Karpas-422 (cell line): Measurements from ENCODE around the gene C1GALT1. TPM values are rescaled to one million over a fixed set of nuclear protein-coding genes. Genes with fewer than 3 reads are reported as not detected.

Experiments
- DNase-seq: peaks from one replicate; pipeline ENCODE4 v3.0.0-alpha.2; 2015
- H2AFZ ChIP-seq: fragments of 200-600 bp; sonication (generic); 2 replicates; pipeline ENCODE4 v1.6.1; 2014; ENCODE audit warnings: antibody characterized with exemption, low read length, mixed read lengths
- H3K27ac ChIP-seq: fragments of 200-600 bp; sonication (generic); 2 replicates; pipeline ENCODE4 v1.5.1; 2014; ENCODE audit warnings: mild to moderate bottlenecking, low read length, moderate library complexity
- H3K27me3 ChIP-seq: fragments of 200-600 bp; sonication (generic); 2 replicates; pipeline ENCODE4 v1.6.1; 2014; ENCODE audit warnings: low read length, mixed read lengths
- H3K36me3 ChIP-seq: fragments of 200-600 bp; sonication (generic); 2 replicates; pipeline ENCODE4 v1.6.1; 2014; ENCODE audit warnings: low read length, mixed read lengths; ENCODE audit not compliant: insufficient read depth
- H3K4me1 ChIP-seq: fragments of 200-600 bp; sonication (generic); 2 replicates; pipeline ENCODE4 v1.6.1; 2014; ENCODE audit warnings: mild to moderate bottlenecking, low read length, mixed read lengths
- H3K4me2 ChIP-seq: fragments of 200-600 bp; sonication (generic); 2 replicates; pipeline ENCODE4 v1.6.1; 2014; ENCODE audit warnings: low read length, low read depth, mild to moderate bottlenecking; ENCODE audit not compliant: poor library complexity, severe bottlenecking
- H3K4me3 ChIP-seq: fragments of 200-600 bp; sonication (generic); 2 replicates; pipeline ENCODE4 v1.5.1; 2014; ENCODE audit warnings: mild to moderate bottlenecking, antibody characterized with exemption, low read length, mixed read lengths
- H3K79me2 ChIP-seq: fragments of 200-600 bp; sonication (generic); 2 replicates; pipeline ENCODE4 v1.6.1; 2014; ENCODE audit warnings: mild to moderate bottlenecking, low read length, mixed read lengths
- H3K9ac ChIP-seq: fragments of 200-600 bp; sonication (generic); 2 replicates; pipeline ENCODE4 v1.6.0; 2014; ENCODE audit warnings: low read length
- H3K9me2 ChIP-seq: fragments of 200-600 bp; sonication (generic), shearing (Covaris generic); replicated peaks from 2 replicates; pipeline ENCODE4 v1.6.0; 2014; ENCODE audit warnings: mild to moderate bottlenecking, low read length, moderate library complexity; ENCODE audit not compliant: insufficient read depth
- H3K9me3 ChIP-seq: fragments of 300-700, 200-600 bp; sonication (generic); 2 replicates; pipeline ENCODE4 v1.6.1; 2014; ENCODE audit warnings: low read length, mixed read lengths
- H4K20me1 ChIP-seq: fragments of 200-600 bp; sonication (generic); 2 replicates; pipeline ENCODE4 v1.6.1; 2014; ENCODE audit warnings: mild to moderate bottlenecking, antibody characterized with exemption, low read length, low read depth; ENCODE audit not compliant: insufficient read depth
- total RNA-seq: library from RNA; depleted of rRNA; stranded (reverse); fragments of >200 nt; shearing (Covaris generic); gene quantifications from 2 replicates; pipeline ENCODE4 v1.2.3, GENCODE V29; 2014; ENCODE audit warnings: low replicate concordance

C1GALT1 gene
- total RNA-seq, 1 experiment from 2014 or later = 36.7 TPM

DNA sequence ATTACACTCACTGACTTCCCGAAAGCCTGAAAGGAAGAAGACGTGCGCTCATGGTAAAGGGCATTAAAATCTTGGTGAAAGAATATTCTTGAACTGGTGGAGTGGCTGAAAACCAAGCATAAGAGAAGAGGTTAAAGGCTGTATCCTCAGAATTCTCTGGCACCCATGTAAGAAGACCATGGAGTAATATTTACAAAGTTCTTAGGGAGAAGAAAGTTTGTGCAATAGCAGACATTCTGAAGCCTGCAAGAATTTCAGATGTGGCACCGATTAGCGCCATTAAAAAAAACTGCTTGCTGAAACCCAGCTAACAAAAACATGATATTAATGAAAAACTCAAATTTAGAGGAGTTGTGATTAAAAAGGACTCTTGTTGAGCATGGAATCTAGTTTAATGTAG is 44.1 kb downstream of the C1GALT1 start:
- no peak for DNase-seq
- no peaks in the 10 kb centered on the region for H3K9me2 ChIP-seq
- H3K9me3 ChIP-seq = no peaks in the 10 kb centered on the region
- no peak overlapping the region for H3K27ac ChIP-seq
- H2AFZ ChIP-seq = no peak overlapping the region
- H3K79me2 ChIP-seq = peaks cover 97% of the 10 kb centered on the region
- H3K4me3 ChIP-seq = no peak overlapping the region
- no peak overlapping the region for H3K9ac ChIP-seq
- no peaks in the 10 kb centered on the region for H3K27me3 ChIP-seq
- H3K36me3 ChIP-seq = peaks cover 30% of the 10 kb centered on the region; the same call in 1 of the 2 replicates
- H3K4me2 ChIP-seq = no peak overlapping the region
- no peaks in the 10 kb centered on the region for H4K20me1 ChIP-seq
- no peaks in the 10 kb centered on the region for H3K4me1 ChIP-seq

DNA sequence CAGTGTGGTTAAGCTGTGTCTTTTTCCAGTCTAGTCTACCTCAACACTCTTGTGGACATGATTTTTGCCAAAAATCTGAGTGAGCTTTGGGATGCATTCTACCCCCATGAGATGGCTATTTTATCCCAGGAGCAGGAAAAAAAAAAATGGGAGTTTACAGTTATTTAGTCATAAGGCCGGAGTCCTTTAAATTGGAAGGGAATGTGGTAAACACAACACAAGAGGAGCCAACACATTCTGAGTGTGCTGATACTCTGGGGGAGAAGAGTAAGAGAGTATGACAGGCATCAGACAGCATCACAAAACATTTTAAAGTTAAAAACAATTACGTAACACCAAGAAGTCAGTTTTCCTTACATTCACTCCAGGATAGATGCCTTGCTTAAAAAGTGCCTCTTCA is 46.1 kb downstream of the C1GALT1 start:
- H3K79me2 ChIP-seq = peaks cover 97% of the 10 kb centered on the region
- H3K4me2 ChIP-seq = no peak overlapping the region
- DNase-seq = no peak

DNA sequence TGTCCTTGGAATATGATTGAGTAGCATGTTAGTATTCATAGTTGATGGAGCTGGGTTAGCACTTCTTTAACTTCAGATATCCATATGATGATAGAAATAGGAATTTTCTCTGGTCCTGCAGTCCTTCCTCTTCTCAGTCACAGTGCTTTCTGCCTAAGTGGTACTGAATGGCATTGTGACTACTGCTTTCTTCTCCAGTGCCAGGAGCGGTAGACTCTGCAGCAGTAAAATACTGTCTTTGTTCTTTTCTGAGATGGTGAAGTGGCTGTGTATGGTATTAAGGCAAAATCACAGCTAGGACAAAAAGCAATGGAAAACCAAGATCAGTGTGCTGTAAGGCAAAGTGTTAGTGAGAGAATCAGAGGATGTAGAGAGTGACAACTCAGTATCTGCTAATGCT is 46.6 kb downstream of the C1GALT1 start:
- Histone ChIP-seq H3K36me3 (peaks cover 22% of the 10 kb centered on the region; the same call in 1 of the 2 replicates), H3K27me3 (no peaks in the 10 kb centered on the region), H3K27ac (no peak overlapping the region), H3K4me1 (no peaks in the 10 kb centered on the region), H3K4me3 (no peak overlapping the region), H3K79me2 (peaks cover 97% of the 10 kb centered on the region), H3K9me3 (no peaks in the 10 kb centered on the region), H3K9me2 (no peaks in the 10 kb centered on the region), H3K9ac (no peak overlapping the region), H4K20me1 (no peaks in the 10 kb centered on the region), H2AFZ (no peak overlapping the region), H3K4me2 (no peak overlapping the region)
- DNase-seq = no peak

More for the DNA sequence above, 46.1 kb downstream of the C1GALT1 start:
- H4K20me1 ChIP-seq = no peaks in the 10 kb centered on the region
- peaks cover 26% of the 10 kb centered on the region; the same call in 1 of the 2 replicates for H3K36me3 ChIP-seq
- no peaks in the 10 kb centered on the region for H3K9me3 ChIP-seq
- no peaks in the 10 kb centered on the region for H3K4me1 ChIP-seq
- no peaks in the 10 kb centered on the region for H3K9me2 ChIP-seq
- H3K27me3 ChIP-seq = no peaks in the 10 kb centered on the region
- no peak overlapping the region for H3K4me3 ChIP-seq
- no peak overlapping the region for H3K9ac ChIP-seq
- no peak overlapping the region for H3K27ac ChIP-seq
- no peak overlapping the region for H2AFZ ChIP-seq

DNA sequence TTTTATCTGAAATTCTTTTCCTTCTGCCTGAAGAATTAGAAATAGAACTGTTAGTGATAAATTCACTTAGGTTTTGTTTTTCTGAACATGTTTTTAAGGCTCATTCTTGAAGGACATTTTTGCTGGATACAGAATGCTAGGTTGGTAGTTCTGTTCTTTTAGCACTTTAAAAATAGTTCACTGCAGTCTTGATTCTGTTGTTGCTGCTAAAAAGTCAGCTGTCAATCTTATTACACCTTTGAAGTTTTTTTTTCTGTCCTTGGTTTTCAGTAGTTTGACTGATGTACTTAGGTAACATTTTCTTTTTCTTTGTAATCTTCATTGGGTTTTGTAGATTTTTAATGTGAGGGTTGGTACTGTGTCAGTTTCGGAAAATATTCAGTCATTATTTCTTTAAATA is 48.7 kb downstream of the C1GALT1 start:
- Histone ChIP-seq H2AFZ (no peak overlapping the region), H3K79me2 (peaks cover 97% of the 10 kb centered on the region), H3K9me3 (no peaks in the 10 kb centered on the region), H3K27ac (no peak overlapping the region), H3K4me1 (no peaks in the 10 kb centered on the region), H3K4me3 (no peak overlapping the region), H3K4me2 (no peak overlapping the region), H3K9me2 (no peaks in the 10 kb centered on the region), H3K9ac (no peak overlapping the region), H3K36me3 (peaks cover 20% of the 10 kb centered on the region; the same call in 1 of the 2 replicates), H4K20me1 (no peaks in the 10 kb centered on the region), H3K27me3 (no peaks in the 10 kb centered on the region)
- no peak for DNase-seq

DNA sequence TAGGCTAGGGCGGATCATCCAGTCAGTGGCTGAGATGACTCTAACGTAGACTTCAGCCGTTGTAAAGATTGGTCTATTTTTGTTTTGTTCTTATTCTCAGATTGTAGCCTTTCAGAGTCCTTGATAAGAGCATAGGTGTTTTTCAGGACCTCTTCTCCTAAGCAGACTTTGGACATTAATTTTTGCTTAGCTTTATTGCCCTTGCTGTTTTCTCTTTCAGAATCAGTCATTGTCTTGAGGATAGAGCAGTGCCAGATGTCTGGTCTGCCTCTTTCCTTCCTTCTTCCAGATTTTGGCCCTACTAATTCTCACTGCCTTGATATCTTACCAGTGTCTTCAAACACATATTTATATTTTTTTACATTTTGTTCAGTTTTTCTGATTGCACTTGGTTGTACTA is 49.5 kb downstream of the C1GALT1 start:
- Histone ChIP-seq H3K4me3 (no peak overlapping the region), H3K9me3 (no peaks in the 10 kb centered on the region), H3K79me2 (peaks cover 95% of the 10 kb centered on the region), H2AFZ (no peak overlapping the region), H4K20me1 (no peaks in the 10 kb centered on the region), H3K27ac (no peak overlapping the region), H3K36me3 (peaks cover 16% of the 10 kb centered on the region; the same call in 1 of the 2 replicates), H3K9ac (no peak overlapping the region), H3K9me2 (no peaks in the 10 kb centered on the region), H3K4me2 (no peak overlapping the region), H3K27me3 (no peaks in the 10 kb centered on the region), H3K4me1 (no peaks in the 10 kb centered on the region)
- no peak for DNase-seq

DNA sequence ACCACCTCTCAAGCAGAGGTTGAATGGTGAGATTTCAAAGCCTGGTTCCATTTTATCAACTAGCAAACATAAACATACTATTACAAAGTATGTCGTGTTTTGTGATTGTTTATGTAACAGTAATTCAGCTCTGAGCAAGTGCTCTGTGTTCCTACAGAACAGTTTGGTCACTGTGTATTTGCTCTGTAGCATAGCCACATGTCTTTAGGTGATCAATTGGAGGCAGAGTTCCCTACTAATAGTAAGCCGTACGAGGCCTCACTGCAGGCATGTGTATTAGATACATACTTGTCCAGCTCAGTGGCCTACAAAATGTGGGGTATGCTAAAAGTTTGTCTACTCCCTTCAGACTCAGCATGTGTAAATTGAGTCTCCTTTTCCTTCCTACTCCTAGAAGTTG is 53.0 kb downstream of the C1GALT1 start:
- no peak overlapping the region for H2AFZ ChIP-seq
- no peak overlapping the region for H3K4me3 ChIP-seq
- DNase-seq = no peak
- H3K27ac ChIP-seq = no peak overlapping the region
- no peaks in the 10 kb centered on the region for H3K27me3 ChIP-seq
- H4K20me1 ChIP-seq = no peaks in the 10 kb centered on the region
- no peaks in the 10 kb centered on the region for H3K9me3 ChIP-seq
- no peak overlapping the region for H3K4me2 ChIP-seq
- peaks cover 95% of the 10 kb centered on the region for H3K79me2 ChIP-seq
- peaks cover 47% of the 10 kb centered on the region; the same call in 1 of the 2 replicates for H3K36me3 ChIP-seq
- H3K4me1 ChIP-seq = peaks cover 9% of the 10 kb centered on the region
- H3K9ac ChIP-seq = no peak overlapping the region
- no peaks in the 10 kb centered on the region for H3K9me2 ChIP-seq

DNA sequence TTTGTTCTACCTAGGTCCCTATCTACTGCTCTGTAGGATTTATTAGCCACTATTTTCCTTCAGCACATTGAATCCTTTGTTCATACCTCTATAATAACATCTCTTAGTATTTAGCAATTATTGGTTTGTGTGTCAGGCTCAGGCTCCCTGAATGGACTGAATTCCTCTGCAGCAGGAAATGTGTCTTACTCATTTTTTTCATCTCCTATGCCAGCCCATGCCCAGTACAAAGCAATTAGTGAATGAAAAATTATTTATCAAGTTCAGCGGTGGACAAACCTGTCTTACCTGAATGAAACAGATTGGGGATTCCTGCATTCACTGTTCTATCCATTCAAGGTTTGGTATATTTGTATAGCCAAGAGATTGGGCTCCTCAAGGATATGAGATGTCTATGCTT is 53.7 kb downstream of the C1GALT1 start:
- Histone ChIP-seq H4K20me1 (no peaks in the 10 kb centered on the region), H3K4me3 (no peak overlapping the region), H3K79me2 (peaks cover 93% of the 10 kb centered on the region), H3K27ac (no peak overlapping the region), H3K4me1 (peaks cover 9% of the 10 kb centered on the region), H3K9me3 (no peaks in the 10 kb centered on the region), H3K4me2 (no peak overlapping the region), H3K9me2 (no peaks in the 10 kb centered on the region), H3K9ac (no peak overlapping the region), H3K27me3 (no peaks in the 10 kb centered on the region), H3K36me3 (peaks cover 47% of the 10 kb centered on the region; the same call in 1 of the 2 replicates), H2AFZ (no peak overlapping the region)
- no peak for DNase-seq

DNA sequence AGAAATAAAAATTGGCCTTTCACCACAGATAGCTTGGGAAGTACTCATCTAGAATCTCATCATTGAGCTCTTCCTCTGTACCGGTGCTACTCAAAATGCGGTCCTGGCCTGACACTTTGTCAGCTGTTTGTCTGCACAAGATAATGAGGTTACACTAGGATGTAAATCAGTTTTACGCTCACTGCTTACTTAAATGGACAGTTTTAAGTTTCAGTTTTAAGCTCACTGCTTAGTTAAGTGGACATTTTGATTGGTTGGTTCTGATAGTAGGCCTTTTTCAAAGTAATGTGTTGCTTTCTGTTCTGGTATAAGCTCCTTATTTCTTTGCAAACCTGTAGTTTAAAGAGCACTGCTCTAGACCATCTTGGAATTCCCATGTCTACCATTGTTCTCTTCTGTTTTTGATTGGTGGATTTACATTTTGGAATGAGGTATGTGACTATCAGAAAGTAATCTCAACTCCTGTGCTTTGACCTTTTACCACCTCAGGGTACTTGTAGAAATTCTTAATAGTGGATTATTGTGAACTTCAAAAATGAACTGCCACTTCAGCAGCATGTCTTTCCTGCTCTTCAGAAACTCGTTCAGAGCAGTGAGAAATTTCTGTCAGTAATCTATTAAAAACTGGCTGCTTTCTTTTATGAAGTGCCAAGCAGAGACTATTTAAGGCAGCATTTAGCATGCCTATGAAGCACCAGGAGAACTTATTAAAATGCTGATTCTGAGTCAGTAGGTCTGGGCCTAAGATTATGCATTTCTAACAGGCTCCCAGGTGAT is 55.0 kb downstream of the C1GALT1 start:
- H3K9me3 ChIP-seq = no peaks in the 10 kb centered on the region
- no peak overlapping the region for H3K27ac ChIP-seq
- H3K9ac ChIP-seq = no peak overlapping the region
- H3K36me3 ChIP-seq = peaks cover 52% of the 10 kb centered on the region; the same call in 1 of the 2 replicates
- H3K9me2 ChIP-seq = no peaks in the 10 kb centered on the region
- no peak overlapping the region for H3K4me3 ChIP-seq
- peaks cover 91% of the 10 kb centered on the region for H3K79me2 ChIP-seq
- no peak for DNase-seq
- H3K4me2 ChIP-seq = no peak overlapping the region
- H3K4me1 ChIP-seq = peaks cover 23% of the 10 kb centered on the region
- H2AFZ ChIP-seq = no peak overlapping the region
- no peaks in the 10 kb centered on the region for H4K20me1 ChIP-seq
- no peaks in the 10 kb centered on the region for H3K27me3 ChIP-seq
